ENCODE measurements around the gene SRSF8.

- TF ChIP-seq, protein P1, sequence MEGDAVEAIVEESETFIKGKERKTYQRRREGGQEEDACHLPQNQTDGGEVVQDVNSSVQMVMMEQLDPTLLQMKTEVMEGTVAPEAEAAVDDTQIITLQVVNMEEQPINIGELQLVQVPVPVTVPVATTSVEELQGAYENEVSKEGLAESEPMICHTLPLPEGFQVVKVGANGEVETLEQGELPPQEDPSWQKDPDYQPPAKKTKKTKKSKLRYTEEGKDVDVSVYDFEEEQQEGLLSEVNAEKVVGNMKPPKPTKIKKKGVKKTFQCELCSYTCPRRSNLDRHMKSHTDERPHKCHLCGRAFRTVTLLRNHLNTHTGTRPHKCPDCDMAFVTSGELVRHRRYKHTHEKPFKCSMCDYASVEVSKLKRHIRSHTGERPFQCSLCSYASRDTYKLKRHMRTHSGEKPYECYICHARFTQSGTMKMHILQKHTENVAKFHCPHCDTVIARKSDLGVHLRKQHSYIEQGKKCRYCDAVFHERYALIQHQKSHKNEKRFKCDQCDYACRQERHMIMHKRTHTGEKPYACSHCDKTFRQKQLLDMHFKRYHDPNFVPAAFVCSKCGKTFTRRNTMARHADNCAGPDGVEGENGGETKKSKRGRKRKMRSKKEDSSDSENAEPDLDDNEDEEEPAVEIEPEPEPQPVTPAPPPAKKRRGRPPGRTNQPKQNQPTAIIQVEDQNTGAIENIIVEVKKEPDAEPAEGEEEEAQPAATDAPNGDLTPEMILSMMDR (IDR thresholded peaks at IDR 0.05): no peak
- TF ChIP-seq EZH2 (IDR thresholded peaks at IDR 0.05; ENCODE audit: borderline replicate concordance, insufficient read depth, low read depth, low read length, poor library complexity, severe bottlenecking): no peak
These were observed 14.7 kb downstream of the SRSF8 start for GRCh38 chr11:95081412-95081811.

Data from B cell (primary cell).